ENCODE results near the gene DNAJC1.
"Not testable (repeated sequence)": the region's sequence is repeated elsewhere in the genome, so short reads cannot be mapped to it uniquely, and the experiment has no call there.

DNAJC1 gene

GRCh38 chr10:22023508-22023907 lies 20.0 kb upstream of the DNAJC1 start:
- Mint-ChIP-seq H3K9me3 (peaks cover 7% of the 10 kb centered on the region), H3K4me1 (ENCODE audit: low read depth) (peaks cover 15% of the 10 kb centered on the region), H3K27me3 (ENCODE audit: low read depth) (peaks cover 18% of the 10 kb centered on the region), H3K36me3 (ENCODE audit: low read depth) (no peaks in the 10 kb centered on the region), H3K27ac (no peak overlapping the region), H3K4me3 (no peak overlapping the region)
- DNase-seq (ENCODE audit: low spot score), result no peak

DNA sequence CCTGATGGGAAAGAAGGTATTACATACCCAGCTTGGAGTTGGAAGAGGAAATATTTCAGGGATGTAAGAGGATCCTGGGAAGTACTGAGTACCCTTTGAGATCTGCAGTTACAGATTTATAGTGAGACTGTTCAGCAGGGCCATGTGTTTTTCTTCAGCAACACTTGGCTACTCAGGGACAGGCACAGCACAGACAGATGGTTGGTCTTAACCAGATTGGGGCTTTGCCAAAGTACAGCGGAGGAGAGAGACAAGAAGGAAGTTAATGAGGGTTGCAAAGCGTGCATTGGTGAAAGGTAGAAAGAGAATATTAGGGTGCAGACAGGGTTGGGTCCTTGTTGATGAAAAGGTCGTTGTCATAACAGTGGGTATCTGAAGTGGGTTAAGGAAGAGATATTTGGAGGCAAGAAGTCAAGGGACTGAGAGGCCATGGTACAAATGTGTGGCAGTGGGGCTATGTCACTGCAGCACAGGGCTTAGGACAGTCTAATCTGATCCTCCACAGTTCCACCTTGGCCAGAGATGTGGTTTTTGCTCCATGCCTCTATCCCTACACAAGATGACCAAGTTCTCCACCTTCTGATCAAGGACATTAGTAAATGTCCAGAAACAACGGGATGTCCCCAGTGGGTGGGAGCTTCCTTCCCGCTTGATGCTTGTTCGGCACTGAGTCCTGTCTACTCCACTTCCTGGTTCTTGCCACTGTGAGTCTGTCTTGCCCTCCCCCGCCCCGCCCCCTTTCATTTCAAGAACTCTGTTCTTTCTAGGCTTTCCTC lies 18.9 kb upstream of the DNAJC1 start:
- DNase-seq (ENCODE audit: low spot score), result peak; percentile 11
- H3K4me3 Mint-ChIP-seq, result peak overlapping the region; percentile 78

DNA sequence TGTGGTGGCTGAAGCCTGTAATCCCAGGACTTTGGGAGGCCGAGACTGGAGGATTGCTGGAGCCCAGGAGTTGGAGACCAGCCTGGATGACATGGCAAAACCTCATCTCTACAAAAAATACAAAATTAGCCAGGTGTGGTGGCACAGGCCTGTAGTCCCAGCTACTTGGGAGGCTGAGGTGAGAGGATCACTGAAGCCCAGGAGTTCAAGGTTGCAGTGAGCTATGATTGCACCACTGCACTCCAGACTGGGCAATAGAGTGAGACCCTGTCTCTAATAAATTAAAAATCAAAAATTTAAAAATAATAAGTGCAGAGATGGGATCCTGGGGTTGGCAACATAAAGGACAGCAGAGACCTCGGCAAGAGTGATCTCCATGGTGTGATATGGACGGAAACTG lies 17.6 kb upstream of the DNAJC1 start:
- DNase-seq (ENCODE audit: low spot score); H3K27ac Mint-ChIP-seq; H3K9me3 Mint-ChIP-seq; H3K4me3 Mint-ChIP-seq; H3K27me3 Mint-ChIP-seq (ENCODE audit: low read depth); H3K36me3 Mint-ChIP-seq (ENCODE audit: low read depth): not testable (repeated sequence)
- peaks cover 15% of the 10 kb centered on the region for H3K4me1 Mint-ChIP-seq (ENCODE audit: low read depth)

More for the DNA sequence above, 18.9 kb upstream of the DNAJC1 start:
- Mint-ChIP-seq H3K36me3 (ENCODE audit: low read depth) (no peaks in the 10 kb centered on the region), H3K9me3 (peaks cover 7% of the 10 kb centered on the region), H3K27me3 (ENCODE audit: low read depth) (peaks cover 15% of the 10 kb centered on the region), H3K27ac (peak overlapping the region; percentile 86), H3K4me1 (ENCODE audit: low read depth) (peaks cover 15% of the 10 kb centered on the region)

DNA sequence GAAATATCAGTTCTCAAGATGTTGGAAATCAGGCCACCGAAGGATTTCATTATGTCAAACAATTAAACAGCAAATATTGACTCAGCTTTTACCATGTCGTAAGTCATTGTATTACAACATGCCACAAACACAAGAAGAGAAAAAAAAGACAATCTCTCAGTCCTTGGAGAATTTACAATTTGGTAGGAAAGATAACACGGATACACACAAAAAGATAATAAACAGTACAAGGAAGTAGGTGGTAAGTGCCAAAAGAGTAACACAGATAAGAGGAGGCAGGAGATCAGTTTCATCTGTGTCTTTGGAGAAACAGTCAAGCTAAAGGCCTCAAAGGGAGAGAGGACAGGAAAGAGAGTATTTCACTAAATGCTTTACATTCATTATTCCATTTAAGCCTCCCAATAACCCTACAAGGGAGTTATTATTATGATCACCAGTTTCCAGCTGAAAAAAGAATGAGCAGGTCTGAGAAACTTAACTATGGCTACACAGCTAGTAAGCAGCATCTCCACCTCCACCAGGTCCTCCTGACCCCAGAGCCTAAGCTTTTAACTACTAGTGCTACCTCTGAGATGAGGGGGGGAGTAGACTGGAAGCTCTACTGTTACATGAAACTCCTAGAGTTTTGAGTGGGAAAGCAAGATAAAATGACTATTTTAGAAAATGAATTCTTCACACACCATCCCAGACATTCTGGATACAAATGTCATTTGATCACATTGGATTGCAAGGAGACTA lies 13.9 kb upstream of the DNAJC1 start:
- Mint-ChIP-seq H3K4me1 (ENCODE audit: low read depth) (peaks cover 6% of the 10 kb centered on the region), H3K27ac (no peak overlapping the region), H3K9me3 (no peaks in the 10 kb centered on the region), H3K27me3 (ENCODE audit: low read depth) (peaks cover 4% of the 10 kb centered on the region), H3K4me3 (no peak overlapping the region), H3K36me3 (ENCODE audit: low read depth) (no peaks in the 10 kb centered on the region)
- DNase-seq (ENCODE audit: low spot score), result no peak

DNA sequence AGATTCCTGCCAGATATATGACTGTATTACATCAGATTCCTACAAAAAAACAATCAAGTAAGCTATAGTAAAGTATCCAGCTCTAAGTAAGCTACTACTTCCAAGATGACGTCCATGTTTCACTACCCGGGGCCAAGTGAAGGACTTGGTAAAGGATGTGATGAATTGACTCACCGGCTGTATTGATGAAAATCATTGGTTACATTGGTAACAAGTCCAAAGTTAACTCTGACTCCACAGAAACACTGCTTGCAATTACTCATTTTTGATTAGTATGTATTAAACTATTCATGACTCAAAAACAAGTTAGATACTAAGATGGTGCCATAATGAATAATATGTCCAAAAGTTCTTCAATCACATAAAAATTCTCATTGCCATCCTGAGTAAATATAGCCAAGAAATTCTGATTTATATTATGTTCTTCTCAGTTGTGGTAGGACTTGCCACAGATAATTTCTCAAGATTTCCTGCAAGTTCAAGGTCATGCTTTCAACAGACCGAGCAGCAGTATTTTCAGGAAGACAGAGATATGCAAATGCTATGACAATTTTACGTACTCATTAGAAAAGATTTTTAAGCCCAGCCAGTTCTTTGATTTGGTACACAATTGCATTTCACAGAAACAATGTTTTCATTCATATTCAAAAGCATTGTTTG lies 12.6 kb upstream of the DNAJC1 start:
- Mint-ChIP-seq H3K9me3 (no peaks in the 10 kb centered on the region), H3K27ac (no peak overlapping the region), H3K36me3 (ENCODE audit: low read depth) (no peaks in the 10 kb centered on the region), H3K4me1 (ENCODE audit: low read depth) (no peaks in the 10 kb centered on the region), H3K4me3 (no peak overlapping the region), H3K27me3 (ENCODE audit: low read depth) (peaks cover 4% of the 10 kb centered on the region)
- no peak for DNase-seq (ENCODE audit: low spot score)

DNA sequence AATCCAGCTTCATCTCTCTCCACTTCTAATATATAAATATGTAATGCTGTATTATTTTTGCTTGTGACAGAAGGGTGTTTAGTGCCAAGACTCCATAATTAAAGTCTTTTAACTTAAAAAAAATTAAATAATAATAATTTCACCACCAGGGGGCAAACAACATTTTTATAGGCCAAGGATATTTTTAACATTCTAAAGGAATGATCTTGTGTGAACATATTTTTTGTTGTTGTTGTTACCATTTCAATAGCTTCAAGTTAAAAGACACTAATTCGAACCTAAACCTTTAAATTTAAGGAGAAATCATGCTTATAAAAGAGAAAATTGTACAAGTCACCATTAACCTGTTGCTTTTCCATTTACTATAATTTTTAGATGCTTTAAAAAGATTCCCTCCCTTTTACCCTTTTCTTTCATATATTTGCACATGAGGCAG lies 7.5 kb upstream of the DNAJC1 start:
- Mint-ChIP-seq H3K27me3 (ENCODE audit: low read depth) (peaks cover 21% of the 10 kb centered on the region), H3K4me3 (no peak overlapping the region), H3K36me3 (ENCODE audit: low read depth) (no peaks in the 10 kb centered on the region), H3K27ac (no peak overlapping the region), H3K4me1 (ENCODE audit: low read depth) (no peaks in the 10 kb centered on the region), H3K9me3 (no peaks in the 10 kb centered on the region)
- no peak for DNase-seq (ENCODE audit: low spot score)

- Mint-ChIP-seq H3K9me3 (no peaks in the 10 kb centered on the region), H3K4me1 (ENCODE audit: low read depth) (peaks cover 2% of the 10 kb centered on the region), H3K27me3 (ENCODE audit: low read depth) (peaks cover 21% of the 10 kb centered on the region), H3K27ac (no peak overlapping the region), H3K36me3 (ENCODE audit: low read depth) (no peaks in the 10 kb centered on the region), H3K4me3 (no peak overlapping the region)
- DNase-seq (ENCODE audit: low spot score), result no peak
Measured at GRCh38 chr10:22010539-22010938, 7.0 kb upstream of the DNAJC1 start.

DNA sequence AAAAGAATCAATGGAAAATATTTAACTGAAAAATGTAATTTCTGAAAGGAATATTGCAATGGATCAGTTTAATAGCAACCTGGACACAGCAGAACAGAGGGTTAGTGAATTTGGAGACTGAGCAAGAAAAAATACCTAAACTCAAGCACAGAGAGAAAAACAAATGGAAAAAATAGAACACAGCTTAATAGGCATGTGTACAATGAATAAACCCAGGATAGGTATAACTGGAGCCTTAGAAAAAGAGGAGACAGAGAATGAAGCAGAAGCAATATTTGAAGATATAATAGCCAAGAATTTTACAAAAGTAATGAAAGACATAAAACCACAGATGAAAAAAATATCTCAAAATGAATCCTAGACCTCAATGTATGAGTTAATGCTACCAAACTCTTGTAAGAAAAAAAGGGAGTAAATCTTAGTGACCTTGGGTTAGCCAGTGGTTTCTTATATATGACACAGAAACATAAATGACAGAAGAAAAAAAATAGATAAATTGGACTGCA lies 2.9 kb upstream of the DNAJC1 start:
- H3K36me3 Mint-ChIP-seq (ENCODE audit: low read depth), result no peaks in the 10 kb centered on the region
- H3K4me1 Mint-ChIP-seq (ENCODE audit: low read depth), result peaks cover 21% of the 10 kb centered on the region
- H3K27me3 Mint-ChIP-seq (ENCODE audit: low read depth), result peaks cover 24% of the 10 kb centered on the region
- H3K27ac Mint-ChIP-seq, result no peak overlapping the region
- no peak for DNase-seq (ENCODE audit: low spot score)
- no peaks in the 10 kb centered on the region for H3K9me3 Mint-ChIP-seq
- no peak overlapping the region for H3K4me3 Mint-ChIP-seq

- Mint-ChIP-seq H3K27ac (no peak overlapping the region), H3K27me3 (ENCODE audit: low read depth) (peaks cover 24% of the 10 kb centered on the region), H3K4me3 (no peak overlapping the region), H3K4me1 (ENCODE audit: low read depth) (peaks cover 23% of the 10 kb centered on the region), H3K36me3 (ENCODE audit: low read depth) (no peaks in the 10 kb centered on the region), H3K9me3 (no peaks in the 10 kb centered on the region)
- DNase-seq (ENCODE audit: low spot score), result no peak
Measured at GRCh38 chr10:22005763-22006162, 2.2 kb upstream of the DNAJC1 start.

GRCh38 chr10:22003964-22004281 lies 393 bp upstream of the DNAJC1 start:
- H3K36me3 Mint-ChIP-seq (ENCODE audit: low read depth), result peaks cover 5% of the 10 kb centered on the region
- no peak for DNase-seq (ENCODE audit: low spot score)
- peaks cover 19% of the 10 kb centered on the region for H3K27me3 Mint-ChIP-seq (ENCODE audit: low read depth)
- peak overlapping the region; percentile 74 for H3K27ac Mint-ChIP-seq
- peaks cover 29% of the 10 kb centered on the region for H3K4me1 Mint-ChIP-seq (ENCODE audit: low read depth)
- peak overlapping the region; percentile 92 for H3K4me3 Mint-ChIP-seq
- H3K9me3 Mint-ChIP-seq, result no peaks in the 10 kb centered on the region

- Mint-ChIP-seq H3K4me1 (ENCODE audit: low read depth) (peaks cover 31% of the 10 kb centered on the region), H3K9me3 (no peaks in the 10 kb centered on the region), H3K27me3 (ENCODE audit: low read depth) (peaks cover 15% of the 10 kb centered on the region), H3K36me3 (ENCODE audit: low read depth) (peaks cover 5% of the 10 kb centered on the region), H3K4me3 (peak overlapping the region; percentile 92), H3K27ac (peak overlapping the region; percentile 91)
- DNase-seq (ENCODE audit: low spot score), result no peak
Measured at GRCh38 chr10:22002591-22003176, 846 bp downstream of the DNAJC1 start.

- no peak overlapping the region for H3K4me3 Mint-ChIP-seq
- H3K9me3 Mint-ChIP-seq, result no peaks in the 10 kb centered on the region
- no peak overlapping the region for H3K27ac Mint-ChIP-seq
Measured at GRCh38 chr10:21995557-21995956, 8.0 kb downstream of the DNAJC1 start.

DNA sequence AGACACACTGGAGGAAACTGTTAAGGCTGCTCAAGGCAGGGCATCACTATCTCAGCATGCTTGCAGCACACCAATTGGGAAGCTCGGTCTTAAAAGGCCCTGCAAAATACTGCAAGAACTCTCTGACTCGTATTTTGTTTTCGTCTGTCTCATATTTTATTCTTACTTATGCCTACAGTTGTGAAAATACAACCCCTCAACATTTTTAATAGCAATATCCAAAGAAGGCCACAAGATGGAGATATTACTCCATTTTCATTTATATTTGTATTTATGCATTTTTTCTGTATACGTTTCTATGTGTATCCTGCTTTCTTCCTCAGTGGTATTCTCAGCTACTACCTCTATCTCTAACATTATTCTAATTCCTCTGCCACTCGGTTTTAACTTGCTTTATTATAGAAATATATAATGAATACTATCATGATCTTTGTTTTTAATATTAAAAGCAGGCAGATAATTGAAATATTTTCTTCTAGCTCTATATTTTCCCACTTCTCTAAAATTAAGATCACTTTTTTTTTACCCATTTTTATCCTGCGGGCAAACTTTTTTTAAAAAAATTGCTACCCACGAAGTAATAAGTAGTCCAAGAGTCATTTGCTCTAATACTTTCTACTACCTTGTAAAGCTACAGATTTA lies 10.0 kb downstream of the DNAJC1 start:
- Mint-ChIP-seq H3K27me3 (ENCODE audit: low read depth) (no peaks in the 10 kb centered on the region), H3K36me3 (ENCODE audit: low read depth) (no peaks in the 10 kb centered on the region), H3K4me1 (ENCODE audit: low read depth) (peaks cover 6% of the 10 kb centered on the region), H3K9me3 (no peaks in the 10 kb centered on the region), H3K4me3 (no peak overlapping the region), H3K27ac (no peak overlapping the region)
- no peak for DNase-seq (ENCODE audit: low spot score)

More at GRCh38 chr10:21995557-21995956, 8.0 kb downstream of the DNAJC1 start:
- Mint-ChIP-seq H3K4me1 (ENCODE audit: low read depth) (peaks cover 12% of the 10 kb centered on the region), H3K27me3 (ENCODE audit: low read depth) (no peaks in the 10 kb centered on the region), H3K36me3 (ENCODE audit: low read depth) (peaks cover 5% of the 10 kb centered on the region)
- DNase-seq (ENCODE audit: low spot score), result no peak
